Bronchial epithelial cell (primary cell): ENCODE measurements around the gene AVL9. TPM values are rescaled to one million over a fixed set of nuclear protein-coding genes. Genes with fewer than 3 reads are reported as not detected.

Experiments used
- DNase-seq: peaks from one replicate; pipeline ENCODE4 v3.0.0-alpha.2; 2010; ENCODE audit warnings: low read depth
- FAIRE-seq: peaks from 2 replicates; lab custom pipeline; 2011; peaks lifted over from hg19 to GRCh38; lab: Jason Lieb, UNC
- H3K27me3 ChIP-seq: 2 replicates; pipeline ENCODE4 v1.5.1; 2011; ENCODE audit warnings: low read length; ENCODE audit not compliant: control insufficient read depth, insufficient read depth
- H3K36me3 ChIP-seq: 2 replicates; pipeline ENCODE4 v1.5.1; 2011; ENCODE audit warnings: low read length; ENCODE audit not compliant: control insufficient read depth, insufficient read depth
- H3K4me3 ChIP-seq: 2 replicates; pipeline ENCODE4 v1.5.1; 2011; ENCODE audit warnings: mild to moderate bottlenecking, low read depth, low read length, control low read depth
- CTCF ChIP-seq: IDR thresholded peaks from 2 replicates; pipeline ENCODE4 v1.5.1; 2011; ENCODE audit warnings: mild to moderate bottlenecking, moderate library complexity, low read length, control low read depth, inconsistent platforms; ENCODE audit not compliant: insufficient read depth, severe bottlenecking
- total RNA-seq: library from RNA; depleted of rRNA; stranded (reverse); fragments of >200 nt; gene quantifications from 2 replicates; pipeline ENCODE4 v1.2.1, GENCODE V29; 2014

The AVL9 gene
- total RNA-seq, 1 donor from 2014 or later, result 34.0 TPM

GRCh38 chr7:32522746-32523530, 27.6 kb downstream of the AVL9 start:
- FAIRE-seq (no peak), DNase-seq (no peak)
- Histone ChIP-seq H3K27me3 (no peaks in the 10 kb centered on the region), H3K36me3 (no peaks in the 10 kb centered on the region), H3K4me3 (no peak overlapping the region)
- TF ChIP-seq CTCF, result no peak

GRCh38 chr7:32524631-32525030, 29.3 kb downstream of the AVL9 start:
- Histone ChIP-seq H3K27me3 (no peaks in the 10 kb centered on the region), H3K36me3 (no peaks in the 10 kb centered on the region), H3K4me3 (no peak overlapping the region)
- TF ChIP-seq CTCF, result no peak
- FAIRE-seq, result no peak
- peak; percentile 61 for DNase-seq

GRCh38 chr7:32525839-32526238, 30.6 kb downstream of the AVL9 start:
- Histone ChIP-seq H3K27me3 (no peaks in the 10 kb centered on the region), H3K4me3 (no peak overlapping the region), H3K36me3 (no peaks in the 10 kb centered on the region)
- no peak for DNase-seq
- TF ChIP-seq CTCF, result no peak
- peak; percentile 13 for FAIRE-seq

GRCh38 chr7:32531402-32531801, 36.1 kb downstream of the AVL9 start:
- no peak for DNase-seq
- H3K4me3 ChIP-seq, result no peak overlapping the region
- no peaks in the 10 kb centered on the region for H3K36me3 ChIP-seq
- TF ChIP-seq CTCF, result no peak
- FAIRE-seq, result no peak
- H3K27me3 ChIP-seq, result no peaks in the 10 kb centered on the region

GRCh38 chr7:32532086-32532485, 36.8 kb downstream of the AVL9 start:
- TF ChIP-seq CTCF, result no peak
- DNase-seq, result no peak
- no peak for FAIRE-seq
- no peaks in the 10 kb centered on the region for H3K27me3 ChIP-seq
- H3K4me3 ChIP-seq, result no peak overlapping the region
- no peaks in the 10 kb centered on the region for H3K36me3 ChIP-seq

- DNase-seq, result no peak
- no peak for TF ChIP-seq CTCF
- no peak for FAIRE-seq
- Histone ChIP-seq H3K36me3 (no peaks in the 10 kb centered on the region), H3K4me3 (no peak overlapping the region), H3K27me3 (no peaks in the 10 kb centered on the region)
Observed at GRCh38 chr7:32532716-32533115, 37.4 kb downstream of the AVL9 start.
